GM21717 (cell line): Measurements from ENCODE around the gene ANKRD55.
A peak's percentile ranks its signal among the peaks of the same experiment; 100 is the strongest.
"Not testable (repeated sequence)": the region's sequence is repeated elsewhere in the genome, so short reads cannot be mapped to it uniquely, and the experiment has no call there.

Experiments used
- ATAC-seq: cut with Tn5 transposase; IDR thresholded peaks from one replicate; pipeline ENCODE4 v1.9.1; 2021; ENCODE audit warnings: mild to moderate bottlenecking, moderate library complexity; ENCODE audit not compliant: unreplicated experiment

ANKRD55 gene

GRCh38 chr5:56083286-56083854, 149.8 kb downstream of the ANKRD55 start:
- ATAC-seq = no peak

- peak; percentile 45 for ATAC-seq
Observed at GRCh38 chr5:56081053-56081642, 152.0 kb downstream of the ANKRD55 start.

- ATAC-seq = peak; percentile 63
Observed at GRCh38 chr5:56080375-56081052, 152.6 kb downstream of the ANKRD55 start.

- not testable (repeated sequence) for ATAC-seq
Observed at GRCh38 chr5:56079157-56079500, 154.0 kb downstream of the ANKRD55 start.

GRCh38 chr5:56078278-56079156, 154.6 kb downstream of the ANKRD55 start:
- no peak for ATAC-seq

GRCh38 chr5:56077796-56078233, 155.3 kb downstream of the ANKRD55 start:
- ATAC-seq = no peak

- ATAC-seq = no peak
Observed at GRCh38 chr5:56076486-56076885, 156.6 kb downstream of the ANKRD55 start.

GRCh38 chr5:56075361-56075760, 157.8 kb downstream of the ANKRD55 start:
- ATAC-seq = no peak

GRCh38 chr5:56072863-56073766, 160.0 kb downstream of the ANKRD55 start:
- ATAC-seq = no peak

GRCh38 chr5:56071470-56071869, 161.7 kb downstream of the ANKRD55 start:
- no peak for ATAC-seq

- no peak for ATAC-seq
Observed at GRCh38 chr5:56070851-56071465, 162.2 kb downstream of the ANKRD55 start.

- no peak for ATAC-seq
Observed at GRCh38 chr5:56069652-56070226, 163.4 kb downstream of the ANKRD55 start.

GRCh38 chr5:56066931-56067450, 166.1 kb downstream of the ANKRD55 start:
- no peak for ATAC-seq

GRCh38 chr5:56064984-56065383, 168.1 kb downstream of the ANKRD55 start:
- no peak for ATAC-seq

- ATAC-seq = no peak
Observed at GRCh38 chr5:56060276-56061110, 172.6 kb downstream of the ANKRD55 start.

- ATAC-seq = no peak
Observed at GRCh38 chr5:56059854-56060253, 173.3 kb downstream of the ANKRD55 start.

- ATAC-seq = peak; percentile 71
Observed at GRCh38 chr5:56056875-56057274, 176.3 kb downstream of the ANKRD55 start.

GRCh38 chr5:56055859-56056258, 177.3 kb downstream of the ANKRD55 start:
- no peak for ATAC-seq
